ENCODE measurements around the gene NBAS.
A peak's percentile ranks its signal among the peaks of the same experiment; 100 is the strongest.

The NBAS gene

GRCh38 chr2:15178946-15179345 is 382.2 kb downstream of the NBAS start:
- FAIRE-seq: no peak

DNA sequence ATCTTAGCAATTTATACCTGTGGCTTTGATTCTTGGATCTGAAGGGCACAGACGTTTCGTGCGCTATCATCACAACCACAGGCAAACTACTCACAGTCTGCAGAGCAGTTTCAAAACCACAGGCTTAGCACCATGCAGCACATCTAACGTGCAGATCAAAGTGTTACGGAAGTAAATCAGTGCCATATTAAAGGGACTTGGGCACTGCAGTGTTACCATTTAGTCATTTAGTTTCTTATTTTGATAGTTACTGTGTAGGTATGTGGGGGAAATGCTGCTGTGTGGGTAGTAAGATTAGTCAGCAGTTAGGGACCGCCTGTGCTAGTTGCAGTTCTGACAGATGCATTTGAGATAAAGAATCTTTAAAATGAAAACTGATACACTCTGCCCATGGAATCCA is 384.0 kb downstream of the NBAS start:
- DNase-seq (ENCODE audit: insufficient read length) (peak; percentile 19), FAIRE-seq (no peak)
- TF ChIP-seq POLR2A (IDR thresholded peaks at IDR 0.05; ENCODE audit: low read depth, low read length): no peak
- TF ChIP-seq TAF1 (IDR thresholded peaks at IDR 0.05; ENCODE audit: borderline replicate concordance, low read depth, low read length): no peak
- TF ChIP-seq POLR2AphosphoS5 (IDR thresholded peaks at IDR 0.05; ENCODE audit: low read depth, low read length): 0 out of 2 replicates have a peak, but pooled peaks have one; percentile 26

More at GRCh38 chr2:15178946-15179345, 382.2 kb downstream of the NBAS start:
- no peak for TF ChIP-seq POLR2A (IDR thresholded peaks at IDR 0.05; ENCODE audit: low read depth, low read length)
- no peak for TF ChIP-seq TAF1 (IDR thresholded peaks at IDR 0.05; ENCODE audit: borderline replicate concordance, low read depth, low read length)
- TF ChIP-seq POLR2AphosphoS5 (IDR thresholded peaks at IDR 0.05; ENCODE audit: low read depth, low read length): no peak
- no peak for DNase-seq (ENCODE audit: insufficient read length)

GRCh38 chr2:15176604-15177003 is 384.5 kb downstream of the NBAS start:
- TF ChIP-seq POLR2A (IDR thresholded peaks at IDR 0.05; ENCODE audit: low read depth, low read length) (no peak), POLR2AphosphoS5 (IDR thresholded peaks at IDR 0.05; ENCODE audit: low read depth, low read length) (no peak), TAF1 (IDR thresholded peaks at IDR 0.05; ENCODE audit: borderline replicate concordance, low read depth, low read length) (no peak)
- no peak for FAIRE-seq
- DNase-seq (ENCODE audit: insufficient read length): no peak

GRCh38 chr2:15174567-15174966 is 386.6 kb downstream of the NBAS start:
- TF ChIP-seq TAF1 (IDR thresholded peaks at IDR 0.05; ENCODE audit: borderline replicate concordance, low read depth, low read length) (no peak), POLR2AphosphoS5 (IDR thresholded peaks at IDR 0.05; ENCODE audit: low read depth, low read length) (no peak), POLR2A (IDR thresholded peaks at IDR 0.05; ENCODE audit: low read depth, low read length) (no peak)
- FAIRE-seq: no peak
- no peak for DNase-seq (ENCODE audit: insufficient read length)

- FAIRE-seq (no peak), DNase-seq (ENCODE audit: insufficient read length) (no peak)
- TF ChIP-seq TAF1 (IDR thresholded peaks at IDR 0.05; ENCODE audit: borderline replicate concordance, low read depth, low read length): no peak
- TF ChIP-seq POLR2AphosphoS5 (IDR thresholded peaks at IDR 0.05; ENCODE audit: low read depth, low read length): no peak
- TF ChIP-seq POLR2A (IDR thresholded peaks at IDR 0.05; ENCODE audit: low read depth, low read length): no peak
Measured at GRCh38 chr2:15173501-15173900, 387.6 kb downstream of the NBAS start.

GRCh38 chr2:15172825-15173224 is 388.3 kb downstream of the NBAS start:
- FAIRE-seq: no peak
- TF ChIP-seq POLR2AphosphoS5 (IDR thresholded peaks at IDR 0.05; ENCODE audit: low read depth, low read length) (no peak), TAF1 (IDR thresholded peaks at IDR 0.05; ENCODE audit: borderline replicate concordance, low read depth, low read length) (no peak), POLR2A (IDR thresholded peaks at IDR 0.05; ENCODE audit: low read depth, low read length) (no peak)

GRCh38 chr2:15170070-15170775 is 390.9 kb downstream of the NBAS start:
- DNase-seq (ENCODE audit: insufficient read length) (no peak), FAIRE-seq (no peak)
- TF ChIP-seq POLR2A (IDR thresholded peaks at IDR 0.05; ENCODE audit: low read depth, low read length): no peak
- TF ChIP-seq POLR2AphosphoS5 (IDR thresholded peaks at IDR 0.05; ENCODE audit: low read depth, low read length): no peak
- no peak for TF ChIP-seq TAF1 (IDR thresholded peaks at IDR 0.05; ENCODE audit: borderline replicate concordance, low read depth, low read length)

More at GRCh38 chr2:15172825-15173224, 388.3 kb downstream of the NBAS start:
- no peak for DNase-seq (ENCODE audit: insufficient read length)

DNA sequence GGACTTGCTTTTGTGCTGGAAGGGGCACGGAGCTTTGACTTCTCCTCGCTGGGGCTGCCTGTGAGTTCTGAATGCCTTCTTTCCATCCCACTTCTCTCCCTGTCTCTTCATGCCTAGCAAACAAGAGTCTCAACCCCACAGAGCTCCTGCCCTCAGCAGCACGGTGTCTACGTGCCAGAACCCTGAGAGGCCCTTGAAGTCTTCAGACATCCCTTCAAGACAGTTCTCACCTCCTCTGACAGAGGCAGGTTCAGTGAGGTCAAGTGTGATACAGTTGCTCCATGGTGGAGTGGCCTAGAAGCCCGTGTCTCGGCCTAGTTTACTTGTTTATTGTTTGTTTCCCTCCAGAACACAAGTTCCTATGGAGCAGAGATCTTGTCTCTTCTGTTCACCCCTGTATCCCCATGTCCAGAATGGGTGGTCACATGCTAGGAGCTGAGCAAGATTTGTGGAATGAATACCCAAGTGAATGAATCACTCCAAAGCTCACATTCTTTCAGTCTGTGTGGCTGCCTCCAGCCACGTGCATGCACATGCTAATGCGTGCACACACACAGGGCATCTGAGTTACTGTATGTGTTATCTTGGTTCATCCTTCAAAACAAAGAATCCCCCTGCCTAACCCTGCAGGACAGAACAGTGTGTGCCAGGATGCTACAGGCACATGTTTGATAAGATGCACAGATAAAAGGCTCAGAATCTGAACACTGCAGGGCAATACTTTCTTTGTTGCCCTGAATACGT is 391.6 kb downstream of the NBAS start:
- DNase-seq (ENCODE audit: insufficient read length) (no peak), FAIRE-seq (no peak)

DNA sequence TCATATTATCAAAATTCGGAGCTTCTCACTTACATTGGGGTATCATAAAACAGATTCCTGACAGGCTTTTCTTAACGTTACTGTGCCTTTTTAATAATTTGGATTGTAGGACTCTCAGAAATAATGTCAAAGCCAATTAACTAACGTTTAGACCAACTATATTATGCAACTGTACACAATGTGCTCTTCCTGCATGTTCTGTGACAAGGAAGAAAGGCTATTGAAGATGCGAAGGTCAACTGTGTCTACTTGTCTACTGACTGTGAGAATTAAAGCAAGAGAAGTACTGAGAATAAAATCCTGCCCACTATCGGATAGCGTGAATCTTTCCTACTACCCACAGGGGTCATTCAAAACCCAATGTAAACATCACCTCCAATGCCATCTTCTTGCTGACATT is 393.0 kb downstream of the NBAS start:
- FAIRE-seq (no peak), DNase-seq (ENCODE audit: insufficient read length) (no peak)
- no peak for TF ChIP-seq POLR2AphosphoS5 (IDR thresholded peaks at IDR 0.05; ENCODE audit: low read depth, low read length)
- no peak for TF ChIP-seq POLR2A (IDR thresholded peaks at IDR 0.05; ENCODE audit: low read depth, low read length)

More for the DNA sequence above, 391.6 kb downstream of the NBAS start:
- TF ChIP-seq POLR2A (IDR thresholded peaks at IDR 0.05; ENCODE audit: low read depth, low read length) (no peak), TAF1 (IDR thresholded peaks at IDR 0.05; ENCODE audit: borderline replicate concordance, low read depth, low read length) (no peak), POLR2AphosphoS5 (IDR thresholded peaks at IDR 0.05; ENCODE audit: low read depth, low read length) (no peak)

DNA sequence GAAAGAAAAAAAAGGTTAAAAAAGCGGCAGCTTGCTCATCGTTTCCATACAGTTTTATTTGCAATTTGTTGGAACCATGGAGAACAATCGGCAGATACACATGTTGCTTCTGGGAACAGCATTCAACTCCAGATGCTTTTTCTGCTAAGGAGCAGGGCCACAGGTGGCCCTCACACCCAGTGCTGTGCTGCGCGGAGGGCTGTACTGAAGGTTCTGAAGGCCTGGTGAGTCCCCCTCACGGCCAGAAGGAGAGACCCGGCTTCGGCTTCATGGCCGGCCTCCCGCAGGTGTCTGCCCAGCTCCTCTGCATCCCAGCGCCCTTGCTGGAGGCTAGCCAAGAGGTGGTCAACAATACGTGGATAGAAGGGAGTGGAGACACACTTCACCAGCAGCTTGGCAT is 394.3 kb downstream of the NBAS start:
- FAIRE-seq (no peak), DNase-seq (ENCODE audit: insufficient read length) (no peak)
- no peak for TF ChIP-seq POLR2AphosphoS5 (IDR thresholded peaks at IDR 0.05; ENCODE audit: low read depth, low read length)
- no peak for TF ChIP-seq POLR2A (IDR thresholded peaks at IDR 0.05; ENCODE audit: low read depth, low read length)
- no peak for TF ChIP-seq TAF1 (IDR thresholded peaks at IDR 0.05; ENCODE audit: borderline replicate concordance, low read depth, low read length)

DNA sequence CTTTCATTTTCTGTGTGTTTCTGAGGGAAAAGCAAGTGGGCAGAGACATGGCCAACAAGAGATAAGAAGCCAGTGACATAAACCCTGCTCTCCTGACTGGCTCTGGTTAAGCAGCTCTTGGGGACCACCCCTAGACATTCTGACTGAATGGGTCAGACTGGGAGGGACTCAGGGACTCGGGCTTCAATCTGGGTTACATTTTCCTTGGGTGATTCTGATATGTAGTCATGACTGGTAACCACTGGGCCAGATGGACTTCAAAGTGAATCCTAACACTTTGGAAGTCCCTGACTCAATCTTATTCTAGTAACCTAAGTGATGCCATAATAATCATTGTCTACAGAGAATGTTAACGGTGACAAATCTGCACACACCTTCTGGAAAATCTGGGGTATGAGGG is 397.8 kb downstream of the NBAS start:
- DNase-seq (ENCODE audit: insufficient read length) (no peak), FAIRE-seq (no peak)

GRCh38 chr2:15162620-15163019 is 398.5 kb downstream of the NBAS start:
- no peak for TF ChIP-seq POLR2AphosphoS5 (IDR thresholded peaks at IDR 0.05; ENCODE audit: low read depth, low read length)
- TF ChIP-seq TAF1 (IDR thresholded peaks at IDR 0.05; ENCODE audit: borderline replicate concordance, low read depth, low read length): no peak
- no peak for TF ChIP-seq POLR2A (IDR thresholded peaks at IDR 0.05; ENCODE audit: low read depth, low read length)
- FAIRE-seq: no peak
- DNase-seq (ENCODE audit: insufficient read length): no peak

More for the DNA sequence above, 397.8 kb downstream of the NBAS start:
- no peak for TF ChIP-seq POLR2AphosphoS5 (IDR thresholded peaks at IDR 0.05; ENCODE audit: low read depth, low read length)
- TF ChIP-seq POLR2A (IDR thresholded peaks at IDR 0.05; ENCODE audit: low read depth, low read length): no peak
- TF ChIP-seq TAF1 (IDR thresholded peaks at IDR 0.05; ENCODE audit: borderline replicate concordance, low read depth, low read length): no peak

Data from GM12892 (cell line).